PC-3 (cell line): ENCODE data around the gene AKAP6. TPM values are rescaled to one million over a fixed set of nuclear protein-coding genes. Genes with fewer than 3 reads are reported as not detected.

ENCODE experiments used
- ATAC-seq: fragments of 200-7000 bp; cut with Tn5 transposase; 2 replicates; pipeline ENCODE4 v1.9.1; 2020; ENCODE audit warnings: mild to moderate bottlenecking, moderate library complexity
- BruUV-seq: library from RNA; stranded (reverse); fragments of 400-500 nt; replicated peaks from 2 replicates; lab custom pipeline; 2021; lab: Mats Ljungman, UMichigan
- CTCF ChIA-PET: fragments of 300-600 bp; sonication (Branson Sonifier 250); formaldehyde crosslinking; loops from one replicate; lab custom pipeline; 2022; ENCODE audit warnings: antibody characterized with exemption; lab: Charles Lee
- POLR2A ChIA-PET: fragments of 300-600 bp; sonication (Branson Sonifier 250); formaldehyde crosslinking; loops from one replicate; lab custom pipeline; 2022; ENCODE audit warnings: antibody characterized with exemption; ENCODE audit not compliant: unreplicated experiment; lab: Charles Lee
- DNase-seq: peaks from one replicate; pipeline ENCODE4 v3.0.0-alpha.2; 2015
- H2AFZ ChIP-seq: fragments of 300-600 bp; sonication (generic); 2 replicates; pipeline ENCODE4 v1.6.0; 2016; ENCODE audit warnings: antibody characterized with exemption, low read length
- H3F3A ChIP-seq: fragments of 300-600 bp; sonication (generic); one replicate; pipeline ENCODE4 v1.6.0; 2017; ENCODE audit warnings: antibody characterized with exemption, low read length, control low read depth, mild to moderate bottlenecking; ENCODE audit not compliant: unreplicated experiment
- H3K27ac ChIP-seq: fragments of 300-600 bp; sonication (generic); 2 replicates; pipeline ENCODE4 v1.5.1; 2016; ENCODE audit warnings: mild to moderate bottlenecking, low read length
- H3K27me3 ChIP-seq: fragments of 300-600 bp; sonication (generic); 2 replicates; pipeline ENCODE4 v1.6.1; 2016; ENCODE audit warnings: low read length, mixed read lengths
- H3K36me3 ChIP-seq: fragments of 300-600 bp; sonication (generic); 2 replicates; pipeline ENCODE4 v1.6.1; 2016; ENCODE audit warnings: low read depth, mixed run types, low read length, mixed read lengths
- H3K4me1 ChIP-seq: fragments of 300-600 bp; sonication (generic); 2 replicates; pipeline ENCODE4 v1.5.1; 2016; ENCODE audit warnings: low read length; ENCODE audit not compliant: insufficient read depth
- H3K4me2 ChIP-seq: fragments of 300-600 bp; sonication (generic); 2 replicates; pipeline ENCODE4 v1.6.0; 2016; ENCODE audit warnings: low read length
- H3K4me3 ChIP-seq: fragments of 300-600 bp; sonication (generic); 2 replicates; pipeline ENCODE4 v1.5.1; 2016; ENCODE audit warnings: mild to moderate bottlenecking, low read length, mixed read lengths
- H3K79me2 ChIP-seq: fragments of 300-600 bp; sonication (generic); 2 replicates; pipeline ENCODE4 v1.6.1; 2017; ENCODE audit warnings: low read length, mixed read lengths
- H3K9ac ChIP-seq: fragments of 300-600 bp; sonication (generic); 2 replicates; pipeline ENCODE4 v1.6.0; 2016; ENCODE audit warnings: mild to moderate bottlenecking, low read length
- H3K9me2 ChIP-seq: fragments of 300-600 bp; sonication (generic); replicated peaks from 2 replicates; pipeline ENCODE4 v1.6.1; 2016; ENCODE audit warnings: mixed run types, low read length, mixed read lengths
- H3K9me3 ChIP-seq: fragments of 300-600 bp; sonication (generic); 2 replicates; pipeline ENCODE4 v1.6.1; 2016; ENCODE audit warnings: low read length, mixed read lengths
- H4K20me1 ChIP-seq: fragments of 300-600 bp; sonication (generic); 2 replicates; pipeline ENCODE4 v1.6.1; 2016; ENCODE audit warnings: low read length, mixed read lengths
- EZH2 ChIP-seq: fragments of 300-600 bp; sonication (generic); IDR thresholded peaks from one replicate; pipeline ENCODE4 v1.6.1; 2017; ENCODE audit warnings: antibody characterized with exemption, mild to moderate bottlenecking, low read length; ENCODE audit not compliant: unreplicated experiment
- EZH2phosphoT487 ChIP-seq: fragments of 300-600 bp; sonication (generic); IDR thresholded peaks from 2 replicates; pipeline ENCODE4 v1.6.1; 2018; ENCODE audit warnings: mild to moderate bottlenecking, antibody characterized with exemption, low read length, borderline replicate concordance
- intact Hi-C: fragments of 100-400 bp; cut with micrococcal nuclease; formaldehyde crosslinking; loops from 2 replicates; pipeline ENCODE4 v1.9.0; 2023
- total RNA-seq: library from RNA; depleted of rRNA; stranded (reverse); fragments of >200 nt; gene quantifications from 2 replicates; pipeline ENCODE4 v1.2.3, GENCODE V29; 2014
- TF ChIP-seq, protein P1 (sequence below): fragments of 300-600 bp; sonication (generic); conservative IDR thresholded peaks from 2 replicates; pipeline ENCODE4 v1.5.1; 2017; ENCODE audit warnings: antibody characterized with exemption, low read depth, mild to moderate bottlenecking, low read length

Gene AKAP6
- total RNA-seq, 1 experiment from 2014 or later: 1.5 TPM

DNA sequence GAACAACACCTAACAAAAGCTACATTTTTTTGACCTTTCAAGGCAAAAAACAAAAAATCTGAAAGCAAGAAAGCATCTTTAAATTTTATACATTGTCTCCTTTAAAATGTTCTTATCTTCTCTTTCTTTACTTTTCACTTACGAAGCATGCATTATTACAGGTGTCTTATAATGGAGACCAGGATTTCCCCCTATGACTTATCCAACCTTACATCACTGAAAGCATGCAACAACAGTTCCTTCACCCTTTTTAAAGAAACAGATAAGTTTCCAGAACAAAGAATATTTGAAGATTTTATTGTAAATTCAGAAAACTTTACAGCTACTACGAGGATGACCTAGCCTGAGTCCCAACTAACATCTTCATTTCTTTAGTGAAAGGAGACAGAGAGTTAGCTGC is 277.2 kb downstream of the AKAP6 start:
- ChIA-PET CTCF (no interaction called here), POLR2A (interaction anchor here (0.6 kb wide), 1 partner anchor 422 kb away, joined by 5 read pairs; no protein-coding TSS in a partner anchor)
- intact Hi-C loops: no loop called here
- H3K9me3 ChIP-seq: no peaks in the 10 kb centered on the region
- DNase-seq: peak; percentile 62
- H3K36me3 ChIP-seq: no peaks in the 10 kb centered on the region
- H3K9ac ChIP-seq: no peak overlapping the region
- H3K4me1 ChIP-seq: peaks cover 25% of the 10 kb centered on the region
- no peak overlapping the region for H3K4me2 ChIP-seq
- no TSS peak for BruUV-seq
- H3K4me3 ChIP-seq: no peak overlapping the region
- H3K27ac ChIP-seq: no peak overlapping the region
- no peaks in the 10 kb centered on the region for H4K20me1 ChIP-seq
- H3K27me3 ChIP-seq: no peaks in the 10 kb centered on the region
- H2AFZ ChIP-seq: 0 out of 2 replicates have a peak overlapping the region, but pooled peaks have one; percentile 41
- peak; percentile 48; the same call in 1 of the 2 replicates for ATAC-seq
- H3K9me2 ChIP-seq: no peaks in the 10 kb centered on the region
- H3F3A ChIP-seq: no peaks in the 10 kb centered on the region
- H3K79me2 ChIP-seq: no peaks in the 10 kb centered on the region
- TF ChIP-seq EZH2phosphoT487 (no peak), EZH2 (no peak)
- TF ChIP-seq, protein P1, sequence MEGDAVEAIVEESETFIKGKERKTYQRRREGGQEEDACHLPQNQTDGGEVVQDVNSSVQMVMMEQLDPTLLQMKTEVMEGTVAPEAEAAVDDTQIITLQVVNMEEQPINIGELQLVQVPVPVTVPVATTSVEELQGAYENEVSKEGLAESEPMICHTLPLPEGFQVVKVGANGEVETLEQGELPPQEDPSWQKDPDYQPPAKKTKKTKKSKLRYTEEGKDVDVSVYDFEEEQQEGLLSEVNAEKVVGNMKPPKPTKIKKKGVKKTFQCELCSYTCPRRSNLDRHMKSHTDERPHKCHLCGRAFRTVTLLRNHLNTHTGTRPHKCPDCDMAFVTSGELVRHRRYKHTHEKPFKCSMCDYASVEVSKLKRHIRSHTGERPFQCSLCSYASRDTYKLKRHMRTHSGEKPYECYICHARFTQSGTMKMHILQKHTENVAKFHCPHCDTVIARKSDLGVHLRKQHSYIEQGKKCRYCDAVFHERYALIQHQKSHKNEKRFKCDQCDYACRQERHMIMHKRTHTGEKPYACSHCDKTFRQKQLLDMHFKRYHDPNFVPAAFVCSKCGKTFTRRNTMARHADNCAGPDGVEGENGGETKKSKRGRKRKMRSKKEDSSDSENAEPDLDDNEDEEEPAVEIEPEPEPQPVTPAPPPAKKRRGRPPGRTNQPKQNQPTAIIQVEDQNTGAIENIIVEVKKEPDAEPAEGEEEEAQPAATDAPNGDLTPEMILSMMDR: no peak

DNA sequence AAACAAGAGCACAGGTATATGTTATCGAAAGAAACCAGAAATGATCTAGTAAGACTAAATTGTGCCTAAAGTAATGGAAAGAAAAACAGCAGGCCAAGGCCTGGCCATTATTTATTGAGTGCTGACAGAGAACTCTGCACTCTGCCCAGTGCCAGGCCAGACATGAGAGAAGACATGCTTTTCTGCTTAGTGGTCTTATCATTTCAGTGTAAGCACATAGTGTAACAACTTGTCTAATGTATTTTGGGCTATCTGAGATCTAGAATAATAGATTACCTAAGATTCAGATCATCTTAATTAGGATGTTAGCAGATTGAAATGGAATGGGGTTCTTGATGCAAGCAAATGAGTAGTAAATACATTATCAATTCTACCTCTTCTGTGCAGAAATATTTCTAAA is 278.3 kb downstream of the AKAP6 start:
- TF ChIP-seq EZH2 (no peak), EZH2phosphoT487 (no peak)
- TF ChIP-seq, protein P1: no peak
- no peaks in the 10 kb centered on the region for H3K79me2 ChIP-seq
- DNase-seq (no peak), ATAC-seq (no peak)
- no peaks in the 10 kb centered on the region for H3K27me3 ChIP-seq
- H3K4me3 ChIP-seq: no peak overlapping the region
- H3K27ac ChIP-seq: no peak overlapping the region
- POLR2A ChIA-PET: no interaction called here
- CTCF ChIA-PET: no interaction called here
- no peaks in the 10 kb centered on the region for H3F3A ChIP-seq
- no peaks in the 10 kb centered on the region for H4K20me1 ChIP-seq
- no peak overlapping the region for H3K4me2 ChIP-seq
- peaks cover 36% of the 10 kb centered on the region for H3K4me1 ChIP-seq
- no peaks in the 10 kb centered on the region for H3K9me3 ChIP-seq
- no peaks in the 10 kb centered on the region for H3K9me2 ChIP-seq
- H3K36me3 ChIP-seq: no peaks in the 10 kb centered on the region
- no peak overlapping the region for H3K9ac ChIP-seq
- BruUV-seq: no TSS peak
- intact Hi-C loops: no loop called here
- H2AFZ ChIP-seq: no peak overlapping the region

DNA sequence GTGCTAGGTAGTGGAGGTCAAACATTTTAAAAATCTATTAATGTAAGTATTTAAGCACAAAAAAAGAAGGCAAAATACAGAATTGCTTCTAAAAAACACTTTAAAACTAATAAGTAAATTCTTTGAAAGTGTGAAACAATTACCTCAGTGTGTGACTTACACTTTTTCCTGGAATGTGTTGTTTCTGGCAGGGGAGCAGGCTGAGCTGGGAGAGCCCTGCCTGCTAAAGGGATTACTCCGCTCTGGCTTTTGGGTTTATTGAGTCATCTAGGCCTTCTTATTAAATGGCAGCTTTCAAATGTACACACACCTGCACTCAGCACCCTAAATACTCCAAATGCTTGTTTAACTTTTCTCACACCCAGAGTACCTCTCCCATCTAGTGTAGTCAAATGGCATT is 279.8 kb downstream of the AKAP6 start:
- ATAC-seq (no peak), DNase-seq (peak; percentile 29)
- TF ChIP-seq EZH2phosphoT487 (no peak), EZH2 (no peak)
- TF ChIP-seq, protein P1: no peak
- no peak overlapping the region for H2AFZ ChIP-seq
- H3K79me2 ChIP-seq: no peaks in the 10 kb centered on the region
- ChIA-PET CTCF (no interaction called here), POLR2A (no interaction called here)
- H3K4me3 ChIP-seq: no peak overlapping the region
- no peak overlapping the region for H3K27ac ChIP-seq
- no peak overlapping the region for H3K9ac ChIP-seq
- no peaks in the 10 kb centered on the region for H4K20me1 ChIP-seq
- no TSS peak for BruUV-seq
- H3K4me2 ChIP-seq: no peak overlapping the region
- H3K36me3 ChIP-seq: no peaks in the 10 kb centered on the region
- intact Hi-C loops: no loop called here
- H3K9me2 ChIP-seq: no peaks in the 10 kb centered on the region
- H3K9me3 ChIP-seq: no peaks in the 10 kb centered on the region
- no peaks in the 10 kb centered on the region for H3K27me3 ChIP-seq
- peaks cover 38% of the 10 kb centered on the region for H3K4me1 ChIP-seq
- H3F3A ChIP-seq: no peaks in the 10 kb centered on the region
